ENCODE results near the gene SMARCE1.

The SMARCE1 gene

GRCh38 chr17:40615068-40615840, 32.4 kb downstream of the SMARCE1 start:
- no peak overlapping the region for H3K27ac ChIP-seq (ENCODE audit: extremely low read depth, low read depth, low read length)
- CTCF ChIA-PET: interaction anchor here (0.5 to 3.2 kb wide), 49 partner anchors 10 to 1052 kb away, joined by 3 to 26 read pairs (median 4); partner anchors contain the start of genes KRT222, KRT24 and KRT27

More at GRCh38 chr17:40615068-40615840, 32.4 kb downstream of the SMARCE1 start:
- POLR2A ChIA-PET: interaction anchor here (1.4 kb wide), 1 partner anchor 10 kb away, joined by 4 read pairs; no protein-coding TSS in a partner anchor
- H3K36me3 ChIP-seq (ENCODE audit: control insufficient read depth in 2 of 2, insufficient read depth in 1 of 2, low read length in 2 of 2): no peaks in the 10 kb centered on the region
- H3K9me3 ChIP-seq (ENCODE audit: control insufficient read depth, insufficient read depth, low read depth, low read length): no peaks in the 10 kb centered on the region
- no peaks in the 10 kb centered on the region for H3K4me1 ChIP-seq (ENCODE audit: control insufficient read depth, insufficient read depth, low read length)
- H3K4me3 ChIP-seq (ENCODE audit: low read depth, low read length): no peak overlapping the region
- no peak for TF ChIP-seq ZNF146 (tag by site-specific recombination; IDR thresholded peaks at IDR 0.05)
- TF ChIP-seq ZNF654 (tag by site-specific recombination; IDR thresholded peaks at IDR 0.05; ENCODE audit: low read depth): peak; percentile 67
- no peak for TF ChIP-seq BCL11A (tag by site-specific recombination; IDR thresholded peaks at IDR 0.05; ENCODE audit: low read depth)
- no peak for TF ChIP-seq ZNF239 (tag by site-specific recombination; IDR thresholded peaks at IDR 0.05)
- TF ChIP-seq ZBTB17 (tag by site-specific recombination; IDR thresholded peaks at IDR 0.05): peak; percentile 94
- TF ChIP-seq ZNF624 (tag by site-specific recombination; IDR thresholded peaks at IDR 0.05): no peak
- no peak for TF ChIP-seq ZXDB (tag by site-specific recombination; IDR thresholded peaks at IDR 0.05)
- no peak for TF ChIP-seq ZNF768 (tag by site-specific recombination; IDR thresholded peaks at IDR 0.05)
- TF ChIP-seq HOXD13 (CRISPR knock-in tag; IDR thresholded peaks at IDR 0.05; ENCODE audit: borderline replicate concordance): no peak
- TF ChIP-seq ZNF621 (tag by site-specific recombination; IDR thresholded peaks at IDR 0.05): no peak
- TF ChIP-seq GFI1B (tag by site-specific recombination; IDR thresholded peaks at IDR 0.05): no peak
- TF ChIP-seq GLIS1 (tag by site-specific recombination; IDR thresholded peaks at IDR 0.05): no peak
- TF ChIP-seq ZNF10 (tag by site-specific recombination; IDR thresholded peaks at IDR 0.05): no peak
- no peak for TF ChIP-seq KLF7 (tag by site-specific recombination; IDR thresholded peaks at IDR 0.05; ENCODE audit: borderline replicate concordance)
- no peak for TF ChIP-seq ZNF157 (tag by site-specific recombination; IDR thresholded peaks at IDR 0.05)
- TF ChIP-seq ZNF623 (tag by site-specific recombination; IDR thresholded peaks at IDR 0.05): no peak
- no peak for TF ChIP-seq ZNF600 (tag by site-specific recombination; IDR thresholded peaks at IDR 0.05)
- TF ChIP-seq ZNF692 (tag by site-specific recombination; IDR thresholded peaks at IDR 0.05): no peak
- no peak for TF ChIP-seq ATF2 (tag by site-specific recombination; IDR thresholded peaks at IDR 0.05; ENCODE audit: low read depth)
- no peak for TF ChIP-seq ZSCAN5A (tag by site-specific recombination; IDR thresholded peaks at IDR 0.05)
- TF ChIP-seq PRDM1 (tag by site-specific recombination; IDR thresholded peaks at IDR 0.05): no peak
- TF ChIP-seq CTCF (tag by site-specific recombination; IDR thresholded peaks at IDR 0.05): peak; percentile 86
- no peak for TF ChIP-seq ZNF354C (tag by site-specific recombination; IDR thresholded peaks at IDR 0.05; ENCODE audit: borderline replicate concordance, low read depth)
- TF ChIP-seq ZNF16 (tag by site-specific recombination; IDR thresholded peaks at IDR 0.05; ENCODE audit: low read depth): no peak
